ENCODE measurements around the gene LMLN. TPM values are rescaled to one million over a fixed set of nuclear protein-coding genes. Genes with fewer than 3 reads are reported as not detected.

The LMLN gene
- total and polyA plus RNA-seq, 2 of the 8 experiments (the other 6 are each of a cell fraction or from before 2014, with no cell fraction given) = 3.9 to 5.0 TPM

- H2BK20ac ChIP-seq (ENCODE audit: low read length) = no peak overlapping the region
- H3K9ac ChIP-seq (replicated peaks in 1 of 4; ENCODE audit: extremely low read depth in 1 of 4, low read depth in 3 of 4, low read length in 3 of 4) = peak overlapping the region in 1 of 4 experiments; percentile 5; a peak in 1 of 7 replicates
- H2AK5ac ChIP-seq (ENCODE audit: low read depth, low read length) = no peak overlapping the region
- H4K5ac ChIP-seq (ENCODE audit: insufficient read length, low read depth, low read length) = no peak overlapping the region
- no peak overlapping the region for H3K18ac ChIP-seq (ENCODE audit: extremely low read depth, low read length)
- no peak overlapping the region for H3K4me3 ChIP-seq (ENCODE audit: extremely low read depth in 1 of 4, insufficient read depth in 2 of 4, low read depth in 3 of 4, low read length in 4 of 4)
- peaks cover 9% of the 10 kb centered on the region for H3K23me2 ChIP-seq (ENCODE audit: low read depth, low read length)
- H2AFZ ChIP-seq (ENCODE audit: low read length) = no peak overlapping the region
- FAIRE-seq (no peak), DNase-seq (ENCODE audit: low read depth in 1 of 2, low spot score in 2 of 2) (no peak)
- POLR2A ChIA-PET (ENCODE audit: partially characterized antibody) = interaction anchor here (0.9 to 7.6 kb wide), 5 partner anchors 7 to 124 kb away, joined by 3 to 69 read pairs (median 6); partner anchors contain the start of gene RPL35A
- 81% methylated on average over 5 of the region's 5 CpGs; no CpG with 5 or more reads in 1 of the 2 experiments for WGBS, 2 experiments (ENCODE audit: extremely low coverage in 1 of 2, insufficient coverage in 1 of 2, insufficient read length in 1 of 2, insufficient replicate concordance in 2 of 2, low coverage in 1 of 2, low lambda C conversion rate in 2 of 2, missing lambda C conversion rate in 1 of 2)
- peaks cover 24 to 38% (median 34%) of the 10 kb centered on the region in 4 experiments for H3K36me3 ChIP-seq (ENCODE audit: control insufficient read depth in 2 of 4, insufficient read depth in 4 of 4, low read length in 3 of 4)
- H3K23ac ChIP-seq (ENCODE audit: insufficient read length) = no peak overlapping the region
- H3K79me2 ChIP-seq (ENCODE audit: control insufficient read depth in 1 of 2, insufficient read depth in 2 of 2, low read length in 2 of 2) = peaks cover 0 to 12% of the 10 kb centered on the region in 2 experiments; a peak in 1 of 4 replicates
- no peak overlapping the region for H4K91ac ChIP-seq (replicated peaks; ENCODE audit: insufficient read length, low read length)
- no peak overlapping the region for H3K4me2 ChIP-seq (ENCODE audit: insufficient read depth in 1 of 2, low read depth in 2 of 2, low read length in 2 of 2)
- H3K14ac ChIP-seq (ENCODE audit: insufficient read length) = no peak overlapping the region
- CTCF ChIA-PET (ENCODE audit: partially characterized antibody) = interaction anchor here (1.0 to 1.2 kb wide), 2 partner anchors 16 to 32 kb away, joined by 3 read pairs; no protein-coding TSS in a partner anchor
- no peak overlapping the region for H3K4ac ChIP-seq (replicated peaks; ENCODE audit: insufficient read length, low read depth, low read length)
- no peak overlapping the region for H3K27ac ChIP-seq (ENCODE audit: low read depth, low read length)
- no peak overlapping the region for H3K56ac ChIP-seq (replicated peaks; ENCODE audit: insufficient read length, low read depth, low read length)
- no peak overlapping the region for H2BK120ac ChIP-seq (replicated peaks; ENCODE audit: low read depth, low read length)
- H2BK12ac ChIP-seq (ENCODE audit: low read depth, low read length) = no peak overlapping the region
- no peak overlapping the region for H4K8ac ChIP-seq (ENCODE audit: extremely low read depth, insufficient read depth, low read length)
- H3K4me1 ChIP-seq (replicated peaks in 1 of 4; ENCODE audit: control insufficient read depth in 3 of 4, insufficient read depth in 4 of 4, low read length in 3 of 4) = peaks cover 0 to 5% (median under 1%) of the 10 kb centered on the region in 4 experiments; a peak in 4 of 7 replicates
- no peak overlapping the region for H2BK15ac ChIP-seq (ENCODE audit: low read length)
- no peak overlapping the region for H2BK5ac ChIP-seq (ENCODE audit: low read depth, low read length)
- no peaks in the 10 kb centered on the region; a peak in 1 of 7 replicates for H3K27me3 ChIP-seq (replicated peaks in 1 of 4; ENCODE audit: control insufficient read depth in 3 of 4, extremely low read depth in 1 of 4, insufficient read depth in 3 of 4, low read length in 3 of 4)
- H3K79me1 ChIP-seq (ENCODE audit: low read depth, low read length) = no peaks in the 10 kb centered on the region
- peaks cover 4 to 14% of the 10 kb centered on the region in 2 experiments for H4K20me1 ChIP-seq (replicated peaks in 1 of 2; ENCODE audit: control insufficient read depth in 1 of 2, insufficient read depth in 2 of 2, low read length in 2 of 2)
- H3K9me3 ChIP-seq (ENCODE audit: insufficient read depth in 2 of 2, low read depth in 1 of 2, low read length in 1 of 2) = no peaks in the 10 kb centered on the region
- TF ChIP-seq BCL11A (IDR thresholded peaks at IDR 0.05; ENCODE audit: low read depth in 2 of 2, low read length in 2 of 2) (no peak), FOSL1 (IDR thresholded peaks at IDR 0.05; ENCODE audit: insufficient read depth, low read depth, low read length) (no peak), TAF1 (IDR thresholded peaks at IDR 0.05; ENCODE audit: low read depth, low read length) (no peak), CTBP2 (IDR thresholded peaks at IDR 0.05; ENCODE audit: borderline replicate concordance, insufficient read depth, insufficient read length, low read length) (no peak), SAP30 (IDR thresholded peaks at IDR 0.05; ENCODE audit: insufficient read depth, insufficient replicate concordance, low read length) (no peak), SIX5 (IDR thresholded peaks at IDR 0.05; ENCODE audit: low read depth, low read length) (no peak), EGR1 (IDR thresholded peaks at IDR 0.05; ENCODE audit: borderline replicate concordance, low read depth, low read length) (no peak), SRF (IDR thresholded peaks at IDR 0.05; ENCODE audit: low read depth, low read length) (no peak), CBX8 (IDR thresholded peaks at IDR 0.05; ENCODE audit: borderline replicate concordance, low read depth, low read length) (no peak), ATF3 (IDR thresholded peaks at IDR 0.05; ENCODE audit: insufficient read depth, low read depth, low read length) (no peak), E2F6 (IDR thresholded peaks at IDR 0.05) (no peak), CEBPB (IDR thresholded peaks at IDR 0.05; ENCODE audit: low read depth, low read length) (no peak), TAF7 (optimal IDR thresholded peaks at IDR 0.05; ENCODE audit: borderline replicate concordance, low read depth, low read length) (no peak)
Measured at GRCh38 chr3:197957790-197958133, 2.3 kb upstream of the LMLN start.

All from H1 (cell line).